Calu3 (cell line): ENCODE results near the gene AKIRIN1. TPM values are rescaled to one million over a fixed set of nuclear protein-coding genes. Genes with fewer than 3 reads are reported as not detected.

Experiments used
- BruUV-seq: library from RNA; stranded (reverse); fragments of 400-500 nt; replicated peaks from 2 replicates; lab custom pipeline; 2021; lab: Mats Ljungman, UMichigan
- CTCF ChIA-PET: fragments of 300-600 bp; sonication (Branson Sonifier 250); formaldehyde crosslinking; loops from one replicate; lab custom pipeline; 2022; ENCODE audit warnings: antibody characterized with exemption; lab: Charles Lee
- DNase-seq: peaks from one replicate; pipeline ENCODE4 v3.0.0; 2022
- H3K27ac Mint-ChIP-seq: one replicate; pipeline ENCODE4 v1.8.0; 2022; ENCODE audit warnings: mixed read lengths; ENCODE audit not compliant: unreplicated experiment
- H3K27me3 Mint-ChIP-seq: one replicate; pipeline ENCODE4 v1.8.0; 2022; ENCODE audit warnings: mixed read lengths; ENCODE audit not compliant: unreplicated experiment
- H3K36me3 Mint-ChIP-seq: one replicate; pipeline ENCODE4 v1.8.0; 2022; ENCODE audit warnings: mild to moderate bottlenecking, moderate library complexity, mixed read lengths; ENCODE audit not compliant: insufficient read depth, unreplicated experiment
- H3K4me1 Mint-ChIP-seq: one replicate; pipeline ENCODE4 v1.8.0; 2022; ENCODE audit warnings: mild to moderate bottlenecking, low read depth, mixed read lengths; ENCODE audit not compliant: unreplicated experiment
- H3K4me3 Mint-ChIP-seq: one replicate; pipeline ENCODE4 v1.8.0; 2022; ENCODE audit warnings: mild to moderate bottlenecking, low read depth, moderate library complexity, mixed read lengths; ENCODE audit not compliant: unreplicated experiment
- H3K9me3 Mint-ChIP-seq: one replicate; pipeline ENCODE4 v1.8.0; 2022; ENCODE audit warnings: low read depth, mixed read lengths; ENCODE audit not compliant: unreplicated experiment
- CTCF ChIP-seq: fragments of 200-600 bp; IDR thresholded peaks from one replicate; pipeline ENCODE4 v1.8.0; 2022; ENCODE audit warnings: antibody characterized with exemption; ENCODE audit not compliant: unreplicated experiment
- intact Hi-C: fragments of 100-400 bp; cut with micrococcal nuclease; formaldehyde crosslinking; loops from one replicate; pipeline ENCODE4 v1.10.0; 2022; ENCODE audit not compliant: unreplicated experiment
- total RNA-seq: library from RNA; stranded (reverse); gene quantifications from 2 replicates; pipeline ENCODE4 v1.2.3, GENCODE V29; 2022

Gene AKIRIN1
- total RNA-seq, 1 experiment from 2014 or later, result 69.1 TPM

- peaks cover 25% of the 10 kb centered on the region for H3K36me3 Mint-ChIP-seq
These were observed 43.1 kb downstream of the AKIRIN1 start for GRCh38 chr1:39034114-39034654.

GRCh38 chr1:39036678-39037077 is 45.6 kb downstream of the AKIRIN1 start:
- no TSS peak for BruUV-seq
- no peaks in the 10 kb centered on the region for H3K27me3 Mint-ChIP-seq
- H3K4me3 Mint-ChIP-seq, result no peak overlapping the region
- peaks cover 12% of the 10 kb centered on the region for H3K36me3 Mint-ChIP-seq
- TF ChIP-seq CTCF, result no peak
- CTCF ChIA-PET, result no interaction called here
- intact Hi-C loops, result no loop called here
- H3K9me3 Mint-ChIP-seq, result no peaks in the 10 kb centered on the region
- DNase-seq, result no peak
- no peak overlapping the region for H3K27ac Mint-ChIP-seq
- no peaks in the 10 kb centered on the region for H3K4me1 Mint-ChIP-seq

More at GRCh38 chr1:39034114-39034654, 43.1 kb downstream of the AKIRIN1 start:
- H3K27me3 Mint-ChIP-seq, result no peaks in the 10 kb centered on the region
- TF ChIP-seq CTCF, result no peak
- no peak overlapping the region for H3K27ac Mint-ChIP-seq
- no peak overlapping the region for H3K4me3 Mint-ChIP-seq
- no peak for DNase-seq
- BruUV-seq, result no TSS peak
- intact Hi-C loops, result no loop called here
- H3K9me3 Mint-ChIP-seq, result no peaks in the 10 kb centered on the region
- CTCF ChIA-PET, result interaction anchor here (0.7 kb wide), 1 partner anchor 121 kb away, joined by 3 read pairs; no protein-coding TSS in a partner anchor
- no peaks in the 10 kb centered on the region for H3K4me1 Mint-ChIP-seq

- Mint-ChIP-seq H3K9me3 (no peaks in the 10 kb centered on the region), H3K4me3 (no peak overlapping the region), H3K36me3 (no peaks in the 10 kb centered on the region), H3K27me3 (no peaks in the 10 kb centered on the region), H3K4me1 (no peaks in the 10 kb centered on the region), H3K27ac (no peak overlapping the region)
- intact Hi-C loops, result no loop called here
- no peak for TF ChIP-seq CTCF
- CTCF ChIA-PET, result no interaction called here
- no peak for DNase-seq
- BruUV-seq, result no TSS peak
These were observed 52.4 kb downstream of the AKIRIN1 start for GRCh38 chr1:39043513-39043912.

GRCh38 chr1:39044762-39045161 is 53.7 kb downstream of the AKIRIN1 start:
- no peak for TF ChIP-seq CTCF
- intact Hi-C loops, result no loop called here
- H3K4me1 Mint-ChIP-seq, result no peaks in the 10 kb centered on the region
- H3K9me3 Mint-ChIP-seq, result no peaks in the 10 kb centered on the region
- BruUV-seq, result no TSS peak
- CTCF ChIA-PET, result no interaction called here
- no peak for DNase-seq
- H3K4me3 Mint-ChIP-seq, result no peak overlapping the region
- no peak overlapping the region for H3K27ac Mint-ChIP-seq
- H3K36me3 Mint-ChIP-seq, result no peaks in the 10 kb centered on the region
- no peaks in the 10 kb centered on the region for H3K27me3 Mint-ChIP-seq
